ENCODE results near the gene RTBDN. TPM values are rescaled to one million over a fixed set of nuclear protein-coding genes. Genes with fewer than 3 reads are reported as not detected.
A peak's percentile ranks its signal among the peaks of the same experiment; 100 is the strongest.

RTBDN gene
- total and polyA plus RNA-seq, 2 experiments from 2014 or later: 4.1 to 4.6 TPM

GRCh38 chr19:12837225-12837624 is 2.8 kb upstream of the RTBDN start:
- TF ChIP-seq ETS1 (IDR thresholded peaks at IDR 0.05) (no peak), EZH2phosphoT487 (IDR thresholded peaks at IDR 0.05; ENCODE audit: unreplicated experiment) (no peak), ZNF114 (CRISPR knock-in tag; IDR thresholded peaks at IDR 0.05) (no peak), REST (IDR thresholded peaks at IDR 0.05; ENCODE audit: unreplicated experiment) (no peak), JUNB (IDR thresholded peaks at IDR 0.05; ENCODE audit: unreplicated experiment) (no peak), POLR2AphosphoS5 (IDR thresholded peaks at IDR 0.05; ENCODE audit: low read depth) (no peak), CREB1 (CRISPR knock-in tag; IDR thresholded peaks at IDR 0.05; ENCODE audit: low read depth) (no peak), ZNF331 (CRISPR knock-in tag; IDR thresholded peaks at IDR 0.05; ENCODE audit: low read depth) (no peak), CTCF (conservative IDR thresholded peaks at IDR 0.05; ENCODE audit: low read depth in 2 of 2) (no peak), EZH2 (IDR thresholded peaks at IDR 0.05; ENCODE audit: low read depth, unreplicated experiment) (no peak)

More at GRCh38 chr19:12837225-12837624, 2.8 kb upstream of the RTBDN start:
- Histone ChIP-seq H4K20me1 (replicated peaks; ENCODE audit: insufficient read depth) (peaks cover 7% of the 10 kb centered on the region), H3K27me3 (ENCODE audit: insufficient read depth) (peaks cover 14% of the 10 kb centered on the region), H3K9me2 (ENCODE audit: insufficient read depth) (no peaks in the 10 kb centered on the region), H3K4me2 (no peak overlapping the region), H3K36me3 (ENCODE audit: insufficient read depth) (no peaks in the 10 kb centered on the region), H3K27ac (ENCODE audit: low read depth) (no peak overlapping the region), H3F3A (replicated peaks; ENCODE audit: low read depth) (peaks cover 53% of the 10 kb centered on the region), H3K79me2 (replicated peaks; ENCODE audit: insufficient read depth) (peaks cover 8% of the 10 kb centered on the region), H2AFZ (no peak overlapping the region), H3K4me1 (ENCODE audit: insufficient read depth) (peaks cover 37% of the 10 kb centered on the region), H3K4me3 (no peak overlapping the region)
- H3K27me3 Mint-ChIP-seq (ENCODE audit: insufficient read depth, low read depth, poor library complexity): peaks cover 37% of the 10 kb centered on the region
- peak overlapping the region; percentile 69; the same call in 1 of the 3 replicates for H3K4me3 Mint-ChIP-seq
- peaks cover 48% of the 10 kb centered on the region for H3K4me1 Mint-ChIP-seq
- no peak overlapping the region for H3K27ac Mint-ChIP-seq
- peaks cover 4% of the 10 kb centered on the region; the same call in 1 of the 3 replicates for H3K36me3 Mint-ChIP-seq (ENCODE audit: low read depth)
- ATAC-seq (no peak), DNase-seq (ENCODE audit: low spot score) (peak; percentile 24)
- H3K9me3 Mint-ChIP-seq: no peaks in the 10 kb centered on the region; the same call in 2 of the 3 replicates

All from GM23338 (cell line).